ENCODE data around the gene TLR7. TPM values are rescaled to one million over a fixed set of nuclear protein-coding genes. Genes with fewer than 3 reads are reported as not detected.

The TLR7 gene
- 2.6 TPM for total RNA-seq

GRCh38 chrX:12866451-12867377 is at the start of gene TLR7:
TSS of gene TLR7 (plus strand) at chrX:12867072. CDS start at chrX:12867579, 507 bp downstream.
- DNase-seq: no peak

GRCh38 chrX:12817528-12817927 is 49.3 kb upstream of the TLR7 start:
- DNase-seq: no peak

GRCh38 chrX:12819222-12819621 is 47.6 kb upstream of the TLR7 start:
- no peak for DNase-seq

- no peak for DNase-seq
These were observed 46.1 kb upstream of the TLR7 start for GRCh38 chrX:12820737-12821136.

GRCh38 chrX:12824944-12825343 is 41.9 kb upstream of the TLR7 start:
- no peak for DNase-seq

GRCh38 chrX:12825801-12826200 is 41.1 kb upstream of the TLR7 start:
- DNase-seq: no peak

- no peak for DNase-seq
These were observed 23.7 kb upstream of the TLR7 start for GRCh38 chrX:12843061-12843667.

- DNase-seq: no peak
These were observed 23.1 kb upstream of the TLR7 start for GRCh38 chrX:12843668-12844279.

- no peak for DNase-seq
These were observed 22.6 kb upstream of the TLR7 start for GRCh38 chrX:12844319-12844718.

GRCh38 chrX:12865359-12865758 is 1.5 kb upstream of the TLR7 start:
- no peak for DNase-seq

GRCh38 chrX:12867685-12868084 is 813 bp downstream of the TLR7 start:
- DNase-seq: no peak

GRCh38 chrX:12868747-12869146 is 1.9 kb downstream of the TLR7 start:
- DNase-seq: no peak

- DNase-seq: no peak
These were observed 4.4 kb downstream of the TLR7 start for GRCh38 chrX:12871257-12871656.

GRCh38 chrX:12872741-12873140 is 5.9 kb downstream of the TLR7 start:
- DNase-seq: no peak

GRCh38 chrX:12874581-12874980 is 7.7 kb downstream of the TLR7 start:
- DNase-seq: no peak

- DNase-seq: no peak
These were observed 10.5 kb downstream of the TLR7 start for GRCh38 chrX:12877386-12877785.

GRCh38 chrX:12878536-12878935 is 11.7 kb downstream of the TLR7 start:
- DNase-seq: no peak

- DNase-seq: no peak
These were observed 15.0 kb downstream of the TLR7 start for GRCh38 chrX:12881914-12882313.

GRCh38 chrX:12885508-12885907 is 18.6 kb downstream of the TLR7 start:
- DNase-seq: no peak

- no peak for DNase-seq
These were observed 19.7 kb downstream of the TLR7 start for GRCh38 chrX:12886545-12886944.

GRCh38 chrX:12887141-12887540 is 20.3 kb downstream of the TLR7 start:
- no peak for DNase-seq

GRCh38 chrX:12887767-12888166 is 20.9 kb downstream of the TLR7 start:
- DNase-seq: no peak

GRCh38 chrX:12890467-12890866 is 23.6 kb downstream of the TLR7 start:
- DNase-seq: no peak
